ENCODE data around the gene SENP2. TPM values are rescaled to one million over a fixed set of nuclear protein-coding genes. Genes with fewer than 3 reads are reported as not detected.

SENP2 gene
- polyA plus RNA-seq, 2 of the 4 experiments (the other 2 are of a cell fraction): 19.7 to 22.4 TPM

- TF ChIP-seq RFX5 (IDR thresholded peaks at IDR 0.05): no peak
Measured at GRCh38 chr3:185606196-185606595, 20.1 kb downstream of the SENP2 start (continued).

DNA sequence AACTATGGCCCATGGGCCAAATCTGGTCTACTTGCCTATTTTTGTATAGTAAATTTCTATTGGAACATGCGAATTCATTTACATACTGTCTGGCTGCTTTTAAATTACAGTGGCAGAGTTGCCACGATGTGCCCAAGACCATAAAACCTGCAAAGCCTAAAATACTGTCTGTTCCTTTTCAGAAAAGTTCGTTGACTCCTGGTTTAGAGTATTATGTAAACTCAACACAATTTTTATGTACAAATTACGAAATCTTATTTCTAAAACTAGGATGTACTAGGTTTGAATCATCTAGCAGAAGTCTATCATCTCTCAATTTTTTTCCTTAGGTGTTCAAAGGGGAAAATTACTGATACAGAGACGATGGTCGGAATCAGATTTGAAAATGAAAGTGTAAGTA is 26.9 kb downstream of the SENP2 start:
- Histone ChIP-seq H3K27ac (no peak overlapping the region), H3K4me3 (no peak overlapping the region), H3K4me2 (no peak overlapping the region), H3K4me1 (no peaks in the 10 kb centered on the region), H3K9me3 (no peaks in the 10 kb centered on the region)
- ATAC-seq (no peak), FAIRE-seq (no peak), DNase-seq (ENCODE audit: low read depth in 1 of 2, low spot score in 1 of 2) (no peak)
- 68% methylated on average over 6 of the region's 6 CpGs for WGBS (ENCODE audit: missing lambda C conversion rate)
- TF ChIP-seq, protein P1, sequence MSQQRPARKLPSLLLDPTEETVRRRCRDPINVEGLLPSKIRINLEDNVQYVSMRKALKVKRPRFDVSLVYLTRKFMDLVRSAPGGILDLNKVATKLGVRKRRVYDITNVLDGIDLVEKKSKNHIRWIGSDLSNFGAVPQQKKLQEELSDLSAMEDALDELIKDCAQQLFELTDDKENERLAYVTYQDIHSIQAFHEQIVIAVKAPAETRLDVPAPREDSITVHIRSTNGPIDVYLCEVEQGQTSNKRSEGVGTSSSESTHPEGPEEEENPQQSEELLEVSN (IDR thresholded peaks at IDR 0.05; ENCODE audit: borderline replicate concordance, low read depth): no peak
- TF ChIP-seq FOSL2 (IDR thresholded peaks at IDR 0.05) (no peak), FOSL2 (CRISPR knock-in tag; IDR thresholded peaks at IDR 0.05) (no peak), MAX (IDR thresholded peaks at IDR 0.05) (no peak), KDM1A (IDR thresholded peaks at IDR 0.05; ENCODE audit: low read depth) (no peak), JUNB (IDR thresholded peaks at IDR 0.05) (no peak), CEBPB (IDR thresholded peaks at IDR 0.05) (no peak), EHMT2 (IDR thresholded peaks at IDR 0.05; ENCODE audit: low read depth) (no peak)
- ChIA-PET POLR2A (no interaction called here), CTCF (no interaction called here)

GRCh38 chr3:185623939-185624665 is 38.0 kb downstream of the SENP2 start:
- Histone ChIP-seq H3K4me2 (no peak overlapping the region), H3K27ac (no peak overlapping the region), H3K9me3 (no peaks in the 10 kb centered on the region), H3K4me1 (no peaks in the 10 kb centered on the region), H3K4me3 (no peak overlapping the region)
- ATAC-seq: no peak
- FAIRE-seq: no peak
- TF ChIP-seq FOSL2 (IDR thresholded peaks at IDR 0.05): no peak
- TF ChIP-seq FOSL2 (CRISPR knock-in tag; IDR thresholded peaks at IDR 0.05): no peak
- TF ChIP-seq NPAS2 (CRISPR knock-in tag; IDR thresholded peaks at IDR 0.05; ENCODE audit: borderline replicate concordance): no peak
- TF ChIP-seq PBX3 (IDR thresholded peaks at IDR 0.05): no peak
- no peak for TF ChIP-seq RFX5 (IDR thresholded peaks at IDR 0.05)
- no peak for TF ChIP-seq HOXB13 (CRISPR knock-in tag; IDR thresholded peaks at IDR 0.05; ENCODE audit: low read depth)
- TF ChIP-seq RNF2 (IDR thresholded peaks at IDR 0.05; ENCODE audit: borderline replicate concordance, low read depth): no peak
- TF ChIP-seq MAZ (IDR thresholded peaks at IDR 0.05; ENCODE audit: borderline replicate concordance, low read depth, low read length): no peak
- CTCF ChIA-PET: interaction anchor here (0.6 kb wide), 1 partner anchor 26 kb away, joined by 3 read pairs; no protein-coding TSS in a partner anchor
- 92% methylated on average over 7 of the region's 7 CpGs for WGBS (ENCODE audit: missing lambda C conversion rate)
- POLR2A ChIA-PET: no interaction called here
- DNase-seq (ENCODE audit: low read depth in 1 of 2, low spot score in 1 of 2): no peak

GRCh38 chr3:185625784-185626183 is 39.7 kb downstream of the SENP2 start:
- WGBS (ENCODE audit: missing lambda C conversion rate): 69% methylated on average over 1 of the region's 1 CpG
- Histone ChIP-seq H3K4me2 (no peak overlapping the region), H3K4me3 (no peak overlapping the region), H3K4me1 (peaks cover 11% of the 10 kb centered on the region; the same call in 2 of the 3 replicates), H3K27ac (no peak overlapping the region), H3K9me3 (no peaks in the 10 kb centered on the region)
- TF ChIP-seq, protein P2, sequence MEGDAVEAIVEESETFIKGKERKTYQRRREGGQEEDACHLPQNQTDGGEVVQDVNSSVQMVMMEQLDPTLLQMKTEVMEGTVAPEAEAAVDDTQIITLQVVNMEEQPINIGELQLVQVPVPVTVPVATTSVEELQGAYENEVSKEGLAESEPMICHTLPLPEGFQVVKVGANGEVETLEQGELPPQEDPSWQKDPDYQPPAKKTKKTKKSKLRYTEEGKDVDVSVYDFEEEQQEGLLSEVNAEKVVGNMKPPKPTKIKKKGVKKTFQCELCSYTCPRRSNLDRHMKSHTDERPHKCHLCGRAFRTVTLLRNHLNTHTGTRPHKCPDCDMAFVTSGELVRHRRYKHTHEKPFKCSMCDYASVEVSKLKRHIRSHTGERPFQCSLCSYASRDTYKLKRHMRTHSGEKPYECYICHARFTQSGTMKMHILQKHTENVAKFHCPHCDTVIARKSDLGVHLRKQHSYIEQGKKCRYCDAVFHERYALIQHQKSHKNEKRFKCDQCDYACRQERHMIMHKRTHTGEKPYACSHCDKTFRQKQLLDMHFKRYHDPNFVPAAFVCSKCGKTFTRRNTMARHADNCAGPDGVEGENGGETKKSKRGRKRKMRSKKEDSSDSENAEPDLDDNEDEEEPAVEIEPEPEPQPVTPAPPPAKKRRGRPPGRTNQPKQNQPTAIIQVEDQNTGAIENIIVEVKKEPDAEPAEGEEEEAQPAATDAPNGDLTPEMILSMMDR (IDR thresholded peaks at IDR 0.05): no peak
- no peak for TF ChIP-seq EHMT2 (IDR thresholded peaks at IDR 0.05; ENCODE audit: low read depth)
- TF ChIP-seq NFE2L2 (conservative IDR thresholded peaks at IDR 0.05; ENCODE audit: low read length): no peak
- no peak for TF ChIP-seq RFX5 (IDR thresholded peaks at IDR 0.05)
- no peak for TF ChIP-seq KDM1A (IDR thresholded peaks at IDR 0.05; ENCODE audit: low read depth)
- TF ChIP-seq FOXS1 (CRISPR knock-in tag; IDR thresholded peaks at IDR 0.05): no peak
- TF ChIP-seq ZC3H11A (IDR thresholded peaks at IDR 0.05): no peak
- TF ChIP-seq CEBPB (IDR thresholded peaks at IDR 0.05): no peak
- TF ChIP-seq ZNF302 (CRISPR knock-in tag; IDR thresholded peaks at IDR 0.05): no peak
- TF ChIP-seq, protein P3, sequence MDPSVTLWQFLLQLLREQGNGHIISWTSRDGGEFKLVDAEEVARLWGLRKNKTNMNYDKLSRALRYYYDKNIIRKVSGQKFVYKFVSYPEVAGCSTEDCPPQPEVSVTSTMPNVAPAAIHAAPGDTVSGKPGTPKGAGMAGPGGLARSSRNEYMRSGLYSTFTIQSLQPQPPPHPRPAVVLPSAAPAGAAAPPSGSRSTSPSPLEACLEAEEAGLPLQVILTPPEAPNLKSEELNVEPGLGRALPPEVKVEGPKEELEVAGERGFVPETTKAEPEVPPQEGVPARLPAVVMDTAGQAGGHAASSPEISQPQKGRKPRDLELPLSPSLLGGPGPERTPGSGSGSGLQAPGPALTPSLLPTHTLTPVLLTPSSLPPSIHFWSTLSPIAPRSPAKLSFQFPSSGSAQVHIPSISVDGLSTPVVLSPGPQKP (IDR thresholded peaks at IDR 0.05; ENCODE audit: low read depth, low read length): no peak
- TF ChIP-seq RARB (CRISPR knock-in tag; IDR thresholded peaks at IDR 0.05): no peak
- TF ChIP-seq, protein P4, sequence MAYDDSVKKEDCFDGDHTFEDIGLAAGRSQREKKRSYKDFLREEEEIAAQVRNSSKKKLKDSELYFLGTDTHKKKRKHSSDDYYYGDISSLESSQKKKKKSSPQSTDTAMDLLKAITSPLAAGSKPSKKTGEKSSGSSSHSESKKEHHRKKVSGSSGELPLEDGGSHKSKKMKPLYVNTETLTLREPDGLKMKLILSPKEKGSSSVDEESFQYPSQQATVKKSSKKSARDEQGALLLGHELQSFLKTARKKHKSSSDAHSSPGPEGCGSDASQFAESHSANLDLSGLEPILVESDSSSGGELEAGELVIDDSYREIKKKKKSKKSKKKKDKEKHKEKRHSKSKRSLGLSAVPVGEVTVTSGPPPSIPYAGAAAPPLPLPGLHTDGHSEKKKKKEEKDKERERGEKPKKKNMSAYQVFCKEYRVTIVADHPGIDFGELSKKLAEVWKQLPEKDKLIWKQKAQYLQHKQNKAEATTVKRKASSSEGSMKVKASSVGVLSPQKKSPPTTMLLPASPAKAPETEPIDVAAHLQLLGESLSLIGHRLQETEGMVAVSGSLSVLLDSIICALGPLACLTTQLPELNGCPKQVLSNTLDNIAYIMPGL (CRISPR knock-in tag; IDR thresholded peaks at IDR 0.05; ENCODE audit: borderline replicate concordance): no peak
- TF ChIP-seq EP300 (IDR thresholded peaks at IDR 0.05): no peak
- TF ChIP-seq MAX (IDR thresholded peaks at IDR 0.05): no peak
- TF ChIP-seq RNF2 (IDR thresholded peaks at IDR 0.05; ENCODE audit: borderline replicate concordance, low read depth): no peak
- TF ChIP-seq POLR2AphosphoS2 (conservative IDR thresholded peaks at IDR 0.05; ENCODE audit: low read length): no peak
- no peak for DNase-seq (ENCODE audit: low read depth in 1 of 2, low spot score in 1 of 2)
- no peak for FAIRE-seq
- no peak for ATAC-seq
- POLR2A ChIA-PET: no interaction called here
- CTCF ChIA-PET: interaction anchor here (1.1 kb wide), 1 partner anchor 35 kb away, joined by 3 read pairs; no protein-coding TSS in a partner anchor
